OCI-LY1 (cell line): ENCODE measurements around the gene ASCC2.

Experiments
- CTCF ChIP-seq: fragments of 200-600 bp; sonication (generic), shearing (Covaris generic); IDR thresholded peaks from 2 replicates; pipeline ENCODE4 v1.5.1; 2017; ENCODE audit warnings: mild to moderate bottlenecking, antibody characterized with exemption, low read length, moderate library complexity, mixed read lengths
- EZH2 ChIP-seq: fragments of 200-600 bp; sonication (generic), shearing (Covaris generic); IDR thresholded peaks from 2 replicates; pipeline ENCODE4 v1.8.0; 2017; ENCODE audit warnings: borderline replicate concordance, mixed run types, mild to moderate bottlenecking, antibody characterized with exemption, low read length, moderate library complexity, mixed read lengths

DNA sequence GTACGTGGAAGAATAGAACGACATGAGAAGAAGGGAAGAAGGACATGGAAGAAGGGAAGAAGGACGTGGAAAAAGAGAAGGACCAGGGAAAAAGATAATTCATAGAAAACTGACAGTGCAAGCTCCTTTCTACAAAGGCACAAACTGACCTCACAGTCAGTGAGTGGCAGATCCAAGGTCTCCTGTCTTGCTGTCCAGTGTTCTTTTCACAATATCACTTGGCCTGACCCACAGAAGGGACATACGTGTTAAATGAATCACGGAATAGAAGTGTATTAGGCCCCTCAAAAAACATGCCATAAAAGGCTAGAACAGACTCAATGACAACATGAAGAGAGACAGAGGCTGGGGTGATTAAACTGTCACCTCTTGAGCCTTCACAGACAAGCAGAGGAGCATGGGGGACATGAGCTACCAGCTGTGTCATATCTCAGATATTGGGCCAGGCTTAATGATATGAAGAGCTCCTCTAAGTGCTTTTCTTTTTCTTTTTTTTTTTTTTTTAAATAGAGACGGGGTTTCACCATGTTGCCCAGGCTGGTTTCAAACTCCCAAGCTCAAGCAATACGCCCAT, 4.6 kb downstream of the ASCC2 start:
- TF ChIP-seq CTCF (no peak), EZH2 (no peak)
